Epithelial cell of proximal tubule (primary cell): ENCODE results near the gene HOXB8. TPM values are rescaled to one million over a fixed set of nuclear protein-coding genes. Genes with fewer than 3 reads are reported as not detected.

Experiments used
- DNase-seq: peaks from one replicate; pipeline ENCODE4 v3.0.0-alpha.2; 2011; ENCODE audit warnings: low read depth
- H3K4me3 ChIP-seq: 2 replicates; pipeline ENCODE4 v1.5.1; 2011; ENCODE audit warnings: low read depth, mild to moderate bottlenecking, low read length
- total RNA-seq: library from RNA; depleted of rRNA; stranded (reverse); fragments of >200 nt; gene quantifications from 2 replicates; pipeline ENCODE4 v1.2.3, GENCODE V29; 2015
- TF ChIP-seq, protein P1 (sequence below): conservative IDR thresholded peaks from 2 replicates; pipeline ENCODE4 v1.5.1; 2012; ENCODE audit warnings: low read depth, mild to moderate bottlenecking, low read length

Gene HOXB8
- total RNA-seq, 1 donor from 2014 or later: 12.7 TPM

DNA sequence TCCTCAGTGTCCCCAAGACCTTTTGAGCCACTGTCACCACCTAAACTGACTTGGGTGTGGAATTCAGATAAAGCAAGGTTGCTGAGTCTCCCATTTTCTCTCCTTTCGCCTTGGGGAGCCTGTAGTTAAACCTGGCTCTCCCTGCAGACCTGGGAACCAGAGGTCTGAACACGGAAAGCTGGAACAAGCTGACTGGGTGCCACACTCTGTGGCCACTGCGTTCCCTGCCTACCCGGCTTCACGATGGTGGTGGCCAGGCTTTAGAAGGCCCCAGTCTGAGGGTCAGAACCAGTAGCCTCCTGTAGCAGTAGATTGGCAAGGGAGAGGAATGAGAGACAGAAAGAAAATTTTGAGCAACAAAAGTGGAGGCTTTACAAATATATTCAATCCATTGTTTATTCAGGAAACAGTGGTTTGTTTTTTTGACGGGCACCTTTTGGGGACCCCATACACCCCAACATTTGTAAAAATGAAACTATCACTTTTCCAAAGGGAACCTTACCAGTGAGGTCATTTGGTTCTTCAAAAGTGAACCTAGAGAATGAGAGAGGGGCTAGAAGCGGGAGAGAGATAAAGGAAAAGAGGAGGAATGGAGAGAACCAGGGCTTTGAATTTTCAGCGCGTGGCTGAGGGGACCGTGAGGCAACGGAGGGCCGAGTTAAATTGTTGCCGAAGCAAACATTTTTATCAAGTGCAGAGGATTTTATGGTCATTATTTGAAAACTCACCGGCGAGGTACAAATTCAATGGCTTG is 1.8 kb upstream of the HOXB8 start:
- H3K4me3 ChIP-seq: peak overlapping the region; percentile 86
- TF ChIP-seq, protein P1, sequence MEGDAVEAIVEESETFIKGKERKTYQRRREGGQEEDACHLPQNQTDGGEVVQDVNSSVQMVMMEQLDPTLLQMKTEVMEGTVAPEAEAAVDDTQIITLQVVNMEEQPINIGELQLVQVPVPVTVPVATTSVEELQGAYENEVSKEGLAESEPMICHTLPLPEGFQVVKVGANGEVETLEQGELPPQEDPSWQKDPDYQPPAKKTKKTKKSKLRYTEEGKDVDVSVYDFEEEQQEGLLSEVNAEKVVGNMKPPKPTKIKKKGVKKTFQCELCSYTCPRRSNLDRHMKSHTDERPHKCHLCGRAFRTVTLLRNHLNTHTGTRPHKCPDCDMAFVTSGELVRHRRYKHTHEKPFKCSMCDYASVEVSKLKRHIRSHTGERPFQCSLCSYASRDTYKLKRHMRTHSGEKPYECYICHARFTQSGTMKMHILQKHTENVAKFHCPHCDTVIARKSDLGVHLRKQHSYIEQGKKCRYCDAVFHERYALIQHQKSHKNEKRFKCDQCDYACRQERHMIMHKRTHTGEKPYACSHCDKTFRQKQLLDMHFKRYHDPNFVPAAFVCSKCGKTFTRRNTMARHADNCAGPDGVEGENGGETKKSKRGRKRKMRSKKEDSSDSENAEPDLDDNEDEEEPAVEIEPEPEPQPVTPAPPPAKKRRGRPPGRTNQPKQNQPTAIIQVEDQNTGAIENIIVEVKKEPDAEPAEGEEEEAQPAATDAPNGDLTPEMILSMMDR: no peak
- DNase-seq: no peak

DNA sequence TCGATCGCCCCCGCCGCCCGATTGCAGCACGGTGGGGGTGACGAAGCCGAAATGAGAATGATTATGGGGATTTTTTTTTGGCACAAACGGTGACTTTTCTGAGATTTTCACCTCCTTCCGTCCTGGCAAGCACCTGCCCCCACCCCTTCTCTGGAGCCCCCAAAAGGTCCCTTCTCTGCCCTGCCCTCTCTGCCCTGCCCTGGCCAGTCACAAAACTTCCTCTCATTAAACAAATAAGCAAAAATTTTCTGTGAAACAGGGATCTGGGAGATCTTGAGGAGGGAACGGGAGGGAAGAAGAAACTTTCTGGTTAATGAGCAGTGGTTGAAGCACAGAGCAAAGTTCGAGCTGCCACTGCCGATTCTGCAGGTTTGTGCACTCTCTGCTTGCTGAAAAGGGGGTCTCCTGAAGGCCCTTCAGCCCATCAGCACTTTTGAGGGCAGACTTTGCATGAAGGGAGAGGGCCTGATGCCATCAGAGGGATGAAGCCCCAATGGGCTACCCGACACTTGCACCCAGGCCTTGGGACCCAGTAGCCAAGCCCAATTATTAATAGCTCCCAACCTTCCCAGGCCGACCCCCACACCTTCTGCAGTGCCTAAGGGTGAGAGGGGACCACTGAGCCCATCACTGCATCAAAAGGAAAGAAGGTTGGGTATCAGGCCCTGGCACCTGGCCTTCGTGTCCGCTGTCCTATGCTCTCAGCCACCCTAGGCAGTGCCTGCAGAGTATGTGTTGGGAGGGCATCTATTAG is 1.0 kb upstream of the HOXB8 start:
- DNase-seq: no peak
- TF ChIP-seq, protein P1: no peak
- H3K4me3 ChIP-seq: peak overlapping the region; percentile 86

DNA sequence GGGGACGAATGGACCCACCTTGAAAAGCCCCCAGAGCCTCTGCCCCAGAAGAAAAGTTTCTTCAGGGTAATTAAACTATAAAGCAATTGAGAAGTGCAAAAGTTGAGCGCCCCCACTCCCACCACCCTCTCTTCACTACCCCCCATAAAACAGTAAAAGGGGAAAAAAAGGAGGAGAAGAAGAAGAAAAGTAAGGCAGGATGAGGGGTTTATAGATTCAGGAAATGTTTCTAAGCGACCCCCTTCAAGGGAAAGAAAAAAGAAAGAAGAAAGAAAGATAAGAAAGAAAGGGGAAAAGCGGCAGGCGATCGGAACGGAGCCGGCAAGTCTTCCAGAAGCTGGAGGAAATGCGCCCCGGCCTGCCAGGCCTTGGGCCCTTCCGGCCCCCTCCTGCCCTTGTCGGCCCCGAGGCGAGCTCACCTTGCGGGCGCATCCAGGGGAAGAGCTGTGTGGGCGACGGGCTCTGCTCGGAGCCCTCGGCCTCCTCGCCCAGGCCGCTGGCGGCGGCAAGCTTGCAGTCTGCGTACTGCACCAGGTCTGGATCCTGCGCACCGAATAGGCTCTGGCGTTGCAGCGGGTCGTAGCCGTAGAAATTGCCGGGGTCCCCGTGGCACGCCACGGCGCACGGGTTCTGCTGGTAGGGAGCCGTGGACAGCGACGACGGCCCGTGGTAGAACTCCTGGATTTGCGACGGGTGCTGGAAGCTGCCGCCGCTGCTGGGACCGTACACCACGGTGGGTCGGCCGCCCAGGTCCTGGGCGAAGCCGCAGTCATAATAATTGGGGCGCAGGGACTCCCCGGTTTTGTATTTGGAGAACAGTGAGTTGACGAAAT is 1.0 kb downstream of the HOXB8 start:
- TF ChIP-seq, protein P1: no peak
- DNase-seq: no peak
- H3K4me3 ChIP-seq: peak overlapping the region; percentile 86

DNA sequence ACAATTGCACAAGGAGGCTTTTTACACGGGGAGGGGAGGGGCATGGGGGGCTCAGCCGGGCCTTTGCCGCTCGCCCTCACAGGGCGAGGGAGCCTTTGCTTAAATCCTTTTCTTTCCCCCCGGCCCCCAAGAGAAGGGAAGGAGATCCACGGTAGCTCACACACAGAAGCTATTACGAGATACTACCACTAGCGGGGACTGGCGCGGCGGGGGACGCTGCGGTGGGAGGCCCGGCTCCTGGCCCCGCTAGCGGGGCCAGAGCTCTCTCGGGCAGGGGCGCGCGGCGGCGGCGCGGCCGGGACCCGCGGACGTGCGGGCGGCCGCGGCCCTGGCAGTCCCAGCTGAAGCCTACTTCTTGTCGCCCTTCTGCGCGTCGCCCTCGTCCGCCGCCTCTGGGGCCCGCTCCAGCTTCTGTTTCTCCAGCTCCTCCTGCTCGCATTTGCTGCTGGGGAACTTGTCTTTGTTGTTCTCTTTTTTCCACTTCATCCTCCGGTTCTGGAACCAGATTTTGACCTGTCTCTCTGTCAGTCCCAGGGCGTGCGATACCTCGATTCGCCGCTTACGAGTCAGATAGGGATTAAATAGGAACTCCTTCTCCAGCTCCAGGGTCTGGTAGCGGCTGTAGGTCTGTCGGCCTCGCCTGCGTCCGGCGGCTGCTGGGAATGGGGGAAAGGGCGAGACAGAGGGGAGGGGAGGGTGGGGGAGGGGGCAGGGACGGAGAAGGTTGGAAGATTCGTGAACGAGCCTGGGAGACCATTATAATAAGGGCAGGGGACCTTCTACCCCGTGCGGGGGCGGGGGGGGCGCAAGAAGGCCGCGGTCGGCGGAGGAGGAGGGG is 2.0 kb downstream of the HOXB8 start:
- H3K4me3 ChIP-seq: peak overlapping the region; percentile 86
- no peak for DNase-seq
- TF ChIP-seq, protein P1: no peak

DNA sequence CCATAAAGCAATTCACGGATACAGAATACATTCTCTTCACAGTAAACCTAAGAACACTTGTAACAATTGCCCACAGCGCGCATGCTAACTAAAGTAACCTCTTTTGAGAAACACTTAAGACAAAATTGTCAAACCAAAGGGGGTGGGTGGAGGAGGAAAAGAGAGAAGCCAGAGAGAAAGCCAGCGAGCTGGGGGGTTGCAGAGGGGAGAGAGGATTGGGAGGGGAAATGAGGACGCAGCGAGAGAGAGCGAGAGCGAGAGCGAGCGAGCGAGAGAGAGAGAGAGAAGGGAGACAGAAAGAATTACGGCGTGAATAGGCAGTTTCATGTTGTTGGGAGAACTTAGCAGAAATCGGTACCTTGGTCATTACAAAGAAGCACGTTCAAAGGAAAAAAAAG is 2.6 kb downstream of the HOXB8 start:
- DNase-seq: no peak
- H3K4me3 ChIP-seq: peak overlapping the region; percentile 86
- TF ChIP-seq, protein P1: no peak
